Measurements from ENCODE around the gene KHDRBS1. TPM values are rescaled to one million over a fixed set of nuclear protein-coding genes. Genes with fewer than 3 reads are reported as not detected.

KHDRBS1 gene
- total and polyA plus RNA-seq, 2 donors (not counting 1 experiment from before 2014, with no cell fraction given), result 35.7 to 101 TPM

GRCh38 chr1:31970873-31971272, 42.8 kb upstream of the KHDRBS1 start:
- TF ChIP-seq CTCF (IDR thresholded peaks at IDR 0.05) (no peak), EZH2 (IDR thresholded peaks at IDR 0.05; ENCODE audit: borderline replicate concordance, insufficient read depth, low read depth, low read length, poor library complexity, severe bottlenecking) (no peak)
- Histone ChIP-seq H2AFZ (ENCODE audit: insufficient read depth, low read depth, low read length, poor library complexity, severe bottlenecking) (no peak overlapping the region), H3K27ac (ENCODE audit: low read length in 2 of 2) (no peak overlapping the region), H3K79me2 (ENCODE audit: control insufficient read depth, insufficient read depth, low read length) (no peaks in the 10 kb centered on the region), H4K20me1 (ENCODE audit: control insufficient read depth, insufficient read depth, low read length, poor library complexity, severe bottlenecking) (no peaks in the 10 kb centered on the region), H3K9me3 (ENCODE audit: control extremely low read depth in 1 of 3, control insufficient read depth in 2 of 3, insufficient read depth in 1 of 3, low read length in 2 of 3) (no peaks in the 10 kb centered on the region), H3K27me3 (replicated peaks in 1 of 4; ENCODE audit: control extremely low read depth in 1 of 4, control insufficient read depth in 3 of 4, insufficient read depth in 4 of 4, low read length in 3 of 4) (no peaks in the 10 kb centered on the region), H3K4me2 (replicated peaks; ENCODE audit: low read depth, low read length, poor library complexity, severe bottlenecking) (no peak overlapping the region), H3K4me3 (ENCODE audit: control extremely low read depth in 1 of 5, extremely low read depth in 1 of 5, insufficient read depth in 1 of 5, low read depth in 2 of 5, low read length in 4 of 5) (no peak overlapping the region), H3K9ac (ENCODE audit: low read length) (no peak overlapping the region), H3K4me1 (ENCODE audit: control insufficient read depth in 2 of 2, insufficient read depth in 2 of 2, low read length in 2 of 2) (no peaks in the 10 kb centered on the region), H3K36me3 (replicated peaks in 1 of 2; ENCODE audit: control extremely low read depth in 1 of 2, control insufficient read depth in 1 of 2, extremely low read depth in 1 of 2, insufficient read depth in 2 of 2, low read length in 1 of 2) (no peaks in the 10 kb centered on the region)
- H3K27ac Mint-ChIP-seq, result no peak overlapping the region
- H3K9me3 Mint-ChIP-seq (ENCODE audit: insufficient read depth), result no peaks in the 10 kb centered on the region
- no peaks in the 10 kb centered on the region for H3K4me1 Mint-ChIP-seq
- 92% methylated on average over 2 of the region's 3 CpGs for WGBS (ENCODE audit: insufficient coverage)
- no peak overlapping the region for H3K4me3 Mint-ChIP-seq
- DNase-seq, result no peak
- ATAC-seq (ENCODE audit: low read depth), result no peak
- H3K27me3 Mint-ChIP-seq, result no peaks in the 10 kb centered on the region
- CTCF ChIA-PET, result interaction anchor here (1.6 to 1.8 kb wide), 2 partner anchors 110 to 182 kb away, joined by 5 to 7 read pairs; no protein-coding TSS in a partner anchor
- intact Hi-C loops (cut with micrococcal nuclease), result no loop called here
- POLR2A ChIA-PET, result no interaction called here

GRCh38 chr1:31976401-31976800, 37.3 kb upstream of the KHDRBS1 start:
- no peaks in the 10 kb centered on the region for H3K9me3 Mint-ChIP-seq (ENCODE audit: insufficient read depth)
- H3K27me3 Mint-ChIP-seq, result no peaks in the 10 kb centered on the region
- ATAC-seq (ENCODE audit: low read depth) (no peak), DNase-seq (no peak)
- intact Hi-C loops (cut with micrococcal nuclease), result no loop called here
- Histone ChIP-seq H3K27ac (ENCODE audit: low read length in 2 of 2) (no peak overlapping the region), H2AFZ (ENCODE audit: insufficient read depth, low read depth, low read length, poor library complexity, severe bottlenecking) (no peak overlapping the region), H3K4me1 (ENCODE audit: control insufficient read depth in 2 of 2, insufficient read depth in 2 of 2, low read length in 2 of 2) (peaks cover 10 to 11% of the 10 kb centered on the region in 2 donors), H3K36me3 (replicated peaks in 1 of 2; ENCODE audit: control extremely low read depth in 1 of 2, control insufficient read depth in 1 of 2, extremely low read depth in 1 of 2, insufficient read depth in 2 of 2, low read length in 1 of 2) (no peaks in the 10 kb centered on the region), H3K9me3 (ENCODE audit: control extremely low read depth in 1 of 3, control insufficient read depth in 2 of 3, insufficient read depth in 1 of 3, low read length in 2 of 3) (no peaks in the 10 kb centered on the region), H3K79me2 (ENCODE audit: control insufficient read depth, insufficient read depth, low read length) (no peaks in the 10 kb centered on the region), H3K27me3 (replicated peaks in 1 of 4; ENCODE audit: control extremely low read depth in 1 of 4, control insufficient read depth in 3 of 4, insufficient read depth in 4 of 4, low read length in 3 of 4) (no peaks in the 10 kb centered on the region), H3K9ac (ENCODE audit: low read length) (no peak overlapping the region), H4K20me1 (ENCODE audit: control insufficient read depth, insufficient read depth, low read length, poor library complexity, severe bottlenecking) (no peaks in the 10 kb centered on the region), H3K4me3 (ENCODE audit: control extremely low read depth in 1 of 5, extremely low read depth in 1 of 5, insufficient read depth in 1 of 5, low read depth in 2 of 5, low read length in 4 of 5) (no peak overlapping the region), H3K4me2 (replicated peaks; ENCODE audit: low read depth, low read length, poor library complexity, severe bottlenecking) (no peak overlapping the region)
- TF ChIP-seq CTCF (IDR thresholded peaks at IDR 0.05) (no peak), EZH2 (IDR thresholded peaks at IDR 0.05; ENCODE audit: borderline replicate concordance, insufficient read depth, low read depth, low read length, poor library complexity, severe bottlenecking) (no peak)
- H3K4me3 Mint-ChIP-seq, result no peak overlapping the region
- peaks cover 11% of the 10 kb centered on the region for H3K4me1 Mint-ChIP-seq
- CTCF ChIA-PET, result interaction anchor here (0.7 to 1.2 kb wide), 4 partner anchors 11 to 45 kb away, joined by 3 to 5 read pairs (median 3); no protein-coding TSS in a partner anchor
- 100% methylated on average over 1 of the region's 1 CpG for WGBS (ENCODE audit: insufficient coverage)
- no peak overlapping the region for H3K27ac Mint-ChIP-seq
- POLR2A ChIA-PET, result no interaction called here

All from B cell (primary cell).